Thymus (tissue), 11 donors: ENCODE results near the gene PELI2. TPM values are rescaled to one million over a fixed set of nuclear protein-coding genes. Genes with fewer than 3 reads are reported as not detected.

Source experiments
- DNase-seq, 9 donors: peaks; one replicate each; pipeline ENCODE4 v3.0.0-alpha.2; 2013; ENCODE audit warnings: low spot score in 9 of 9, low read depth in 6 of 9, missing footprints in 1 of 9
- H3K27ac ChIP-seq, 2 donors: one replicate each; pipeline ENCODE4 v1.5.1; 2013; ENCODE audit warnings: control low read depth in 1 of 2, low read depth in 1 of 2, low read length in 1 of 2, mild to moderate bottlenecking in 1 of 2, moderate library complexity in 1 of 2
- H3K27me3 ChIP-seq, 2 donors: one replicate each; pipeline ENCODE4 v1.5.1; 2013; ENCODE audit warnings: low read length in 1 of 2; ENCODE audit not compliant: control insufficient read depth in 2 of 2, insufficient read depth in 1 of 2
- H3K36me3 ChIP-seq, 2 donors: one replicate each; pipeline ENCODE4 v1.5.1; 2013; ENCODE audit warnings: low read length in 1 of 2, mild to moderate bottlenecking in 1 of 2, moderate library complexity in 1 of 2; ENCODE audit not compliant: control insufficient read depth in 2 of 2, insufficient read depth in 2 of 2
- H3K4me1 ChIP-seq, 2 donors: one replicate each; pipeline ENCODE4 v1.5.1; 2013; ENCODE audit warnings: low read length in 2 of 2; ENCODE audit not compliant: control insufficient read depth in 2 of 2, insufficient read depth in 2 of 2
- H3K4me3 ChIP-seq, 2 donors: one replicate each; pipeline ENCODE4 v1.5.1; 2013; ENCODE audit warnings: low read length in 2 of 2, control low read depth in 1 of 2, mild to moderate bottlenecking in 1 of 2
- H3K9me3 ChIP-seq, 2 donors: one replicate each; pipeline ENCODE4 v1.5.1; 2013; ENCODE audit warnings: low read length in 1 of 2, mild to moderate bottlenecking in 1 of 2; ENCODE audit not compliant: control insufficient read depth in 2 of 2, insufficient read depth in 1 of 2
- WGBS: extraction: QIAGEN DNeasy Blood & Tissue Kit; methylation state at CpG from one replicate; pipeline ENCODE4 v1.1.7; 2013; 5-methylcytosine and 5-hydroxymethylcytosine counted together
- polyA plus RNA-seq: library from polyadenylated mRNA; stranded (reverse); fragments of 200-250 nt; gene quantifications from one replicate; pipeline ENCODE4 v1.2.3, GENCODE V29; 2013
- total RNA-seq: library from RNA; stranded (reverse); fragments of 120-200 nt; gene quantifications from one replicate; pipeline ENCODE4 v1.2.4, GENCODE V29; 2013
- donor health status: healthy.

PELI2 gene
- total and polyA plus RNA-seq, 2 donors: 8.6 to 21.1 TPM

GRCh38 chr14:56170028-56170427, 51.8 kb downstream of the PELI2 start:
- Histone ChIP-seq H3K4me3 (no peak overlapping the region), H3K4me1 (peaks cover 63 to 74% of the 10 kb centered on the region in 2 donors), H3K36me3 (peaks cover 0 to 2% of the 10 kb centered on the region in 2 donors), H3K27me3 (no peaks in the 10 kb centered on the region), H3K27ac (peak overlapping the region in 1 of 2 donors; percentile 99), H3K9me3 (peaks cover 0 to 7% of the 10 kb centered on the region in 2 donors)
- 83% methylated on average over 6 of the region's 6 CpGs for WGBS
- peak in 1 of 9 donors; percentile 71 for DNase-seq

GRCh38 chr14:56170877-56171422, 52.7 kb downstream of the PELI2 start:
- DNase-seq: no peak
- H3K27me3 ChIP-seq: no peaks in the 10 kb centered on the region
- peaks cover 0 to 2% of the 10 kb centered on the region in 2 donors for H3K36me3 ChIP-seq
- H3K27ac ChIP-seq: peak overlapping the region in 1 of 2 donors; percentile 99
- H3K4me3 ChIP-seq: peak overlapping the region in 1 of 2 donors; percentile 2
- 56% methylated on average over 7 of the region's 7 CpGs for WGBS
- peaks cover 0 to 7% of the 10 kb centered on the region in 2 donors for H3K9me3 ChIP-seq
- H3K4me1 ChIP-seq: peaks cover 70 to 81% of the 10 kb centered on the region in 2 donors

- Histone ChIP-seq H3K4me1 (peaks cover 76 to 88% of the 10 kb centered on the region in 2 donors), H3K36me3 (no peaks in the 10 kb centered on the region), H3K4me3 (no peak overlapping the region), H3K27ac (peak overlapping the region; percentile 93 to 99), H3K27me3 (no peaks in the 10 kb centered on the region), H3K9me3 (peaks cover 0 to 3% of the 10 kb centered on the region in 2 donors)
- 88% methylated on average over 3 of the region's 3 CpGs for WGBS
- DNase-seq: no peak
Measured at GRCh38 chr14:56172074-56172473, 53.9 kb downstream of the PELI2 start.

GRCh38 chr14:56172571-56172971, 54.4 kb downstream of the PELI2 start:
- 59% methylated on average over 3 of the region's 3 CpGs for WGBS
- Histone ChIP-seq H3K27me3 (no peaks in the 10 kb centered on the region), H3K4me3 (peak overlapping the region in 1 of 2 donors; percentile 25), H3K4me1 (peaks cover 74 to 87% of the 10 kb centered on the region in 2 donors), H3K9me3 (peaks cover 0 to 3% of the 10 kb centered on the region in 2 donors), H3K36me3 (no peaks in the 10 kb centered on the region), H3K27ac (peak overlapping the region; percentile 93 to 99)
- no peak for DNase-seq

GRCh38 chr14:56173365-56173922, 55.2 kb downstream of the PELI2 start:
- Histone ChIP-seq H3K27me3 (no peaks in the 10 kb centered on the region), H3K9me3 (peaks cover 0 to 3% of the 10 kb centered on the region in 2 donors), H3K36me3 (peaks cover 3 to 4% of the 10 kb centered on the region in 2 donors), H3K4me1 (peaks cover 70 to 79% of the 10 kb centered on the region in 2 donors), H3K27ac (peak overlapping the region; percentile 93 to 99), H3K4me3 (peak overlapping the region; percentile 21 to 25)
- 51% methylated on average over 6 of the region's 6 CpGs for WGBS
- peak in 8 of 9 donors; percentile 42 to 92 (median 69) for DNase-seq

- Histone ChIP-seq H3K27ac (peak overlapping the region in 1 of 2 donors; percentile 66), H3K27me3 (no peaks in the 10 kb centered on the region), H3K4me3 (no peak overlapping the region), H3K4me1 (peaks cover 55 to 60% of the 10 kb centered on the region in 2 donors), H3K36me3 (peaks cover 5 to 10% of the 10 kb centered on the region in 2 donors), H3K9me3 (peaks cover 0 to 3% of the 10 kb centered on the region in 2 donors)
- WGBS: 93% methylated on average over 2 of the region's 2 CpGs
- DNase-seq: no peak
Measured at GRCh38 chr14:56175773-56176172, 57.6 kb downstream of the PELI2 start.

GRCh38 chr14:56176530-56176929, 58.3 kb downstream of the PELI2 start:
- peak in 1 of 9 donors; percentile 36 for DNase-seq
- Histone ChIP-seq H3K9me3 (peaks cover 0 to 3% of the 10 kb centered on the region in 2 donors), H3K36me3 (peaks cover 5 to 10% of the 10 kb centered on the region in 2 donors), H3K27me3 (no peaks in the 10 kb centered on the region), H3K4me3 (no peak overlapping the region), H3K27ac (peak overlapping the region; percentile 48 to 66), H3K4me1 (peaks cover 48 to 52% of the 10 kb centered on the region in 2 donors)
- WGBS: 98% methylated on average over 3 of the region's 3 CpGs

GRCh38 chr14:56177036-56177435, 58.8 kb downstream of the PELI2 start:
- DNase-seq: no peak
- peaks cover 43 to 47% of the 10 kb centered on the region in 2 donors for H3K4me1 ChIP-seq
- 98% methylated on average over 2 of the region's 2 CpGs for WGBS
- peak overlapping the region in 1 of 2 donors; percentile 37 for H3K27ac ChIP-seq
- no peak overlapping the region for H3K4me3 ChIP-seq
- H3K36me3 ChIP-seq: peaks cover 5 to 10% of the 10 kb centered on the region in 2 donors
- H3K9me3 ChIP-seq: peaks cover 0 to 3% of the 10 kb centered on the region in 2 donors
- no peaks in the 10 kb centered on the region for H3K27me3 ChIP-seq

GRCh38 chr14:56180754-56181542, 62.7 kb downstream of the PELI2 start:
- no peak for DNase-seq
- H3K4me3 ChIP-seq: no peak overlapping the region
- no peaks in the 10 kb centered on the region for H3K9me3 ChIP-seq
- H3K27ac ChIP-seq: peak overlapping the region in 1 of 2 donors; percentile 8
- 92% methylated on average over 4 of the region's 4 CpGs for WGBS
- H3K4me1 ChIP-seq: peaks cover 9 to 10% of the 10 kb centered on the region in 2 donors
- H3K27me3 ChIP-seq: no peaks in the 10 kb centered on the region
- peaks cover 5 to 10% of the 10 kb centered on the region in 2 donors for H3K36me3 ChIP-seq
